GM12892 (cell line): ENCODE measurements around the gene PCDHB5.

ENCODE experiments used
- POLR2A ChIP-seq: IDR thresholded peaks from 2 replicates; pipeline ENCODE4 v1.6.1; 2011; ENCODE audit warnings: low read depth, low read length, control low read depth
- POLR2AphosphoS5 ChIP-seq: IDR thresholded peaks from 2 replicates; pipeline ENCODE4 v1.6.1; 2011; ENCODE audit warnings: low read depth, low read length, control low read depth

- no peak for TF ChIP-seq POLR2A
- TF ChIP-seq POLR2AphosphoS5: no peak
Measured at GRCh38 chr5:141105350-141105749, 29.7 kb upstream of the PCDHB5 start.
